NT2/D1 (cell line): ENCODE results near the gene ANKS6.

Source experiments
- YY1 ChIP-seq: IDR thresholded peaks from 2 replicates; pipeline ENCODE4 v1.6.1; 2011; ENCODE audit not compliant: insufficient read length, insufficient read depth
- ZNF274 ChIP-seq: IDR thresholded peaks from 2 replicates; pipeline ENCODE4 v1.6.1; 2011; ENCODE audit warnings: mild to moderate bottlenecking, low read depth, low read length

GRCh38 chr9:98781588-98782383, 14.6 kb downstream of the ANKS6 start:
- TF ChIP-seq ZNF274 = no peak
- TF ChIP-seq YY1 = no peak
